ENCODE data around the gene DGAT2.
A peak's percentile ranks its signal among the peaks of the same experiment; 100 is the strongest.
"Not testable (repeated sequence)": the region's sequence is repeated elsewhere in the genome, so short reads cannot be mapped to it uniquely, and the experiment has no call there.

The DGAT2 gene

DNA sequence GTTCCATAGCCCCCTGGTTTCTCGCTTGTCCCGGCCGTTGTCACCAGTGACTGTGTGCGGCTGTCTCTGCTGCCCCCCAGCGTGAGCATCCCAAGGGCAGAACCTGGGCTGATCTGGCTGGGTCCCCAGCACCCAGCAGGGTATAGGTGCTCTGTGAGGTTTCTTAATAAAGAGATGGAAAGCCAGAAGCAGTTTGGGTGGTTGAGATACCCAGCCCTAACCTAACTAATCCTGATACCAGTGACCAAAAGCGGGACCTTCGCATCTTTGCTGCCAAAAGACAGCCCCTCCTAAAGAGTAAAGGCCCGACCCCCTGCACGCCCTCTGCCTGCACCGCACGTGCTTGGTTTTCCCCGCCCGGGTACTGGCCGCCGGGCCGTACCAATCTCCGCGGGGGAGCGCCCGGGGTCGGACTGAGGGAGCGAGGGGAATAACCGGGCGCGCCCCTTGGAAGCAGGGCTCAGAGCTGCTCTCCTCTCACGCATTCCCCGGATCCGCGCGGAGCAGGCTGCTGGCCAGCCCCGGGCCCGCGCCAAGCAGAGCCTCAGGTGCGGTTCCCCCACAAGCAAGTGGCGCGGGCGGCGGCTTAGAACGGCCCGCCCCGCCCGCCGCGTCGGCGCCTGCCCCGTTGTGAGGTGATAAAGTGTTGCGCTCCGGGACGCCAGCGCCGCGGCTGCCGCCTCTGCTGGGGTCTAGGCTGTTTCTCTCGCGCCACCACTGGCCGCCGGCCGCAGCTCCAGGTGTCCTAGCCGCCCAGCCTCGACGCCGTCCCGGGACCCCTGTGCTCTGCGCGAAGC is at the start of gene DGAT2:
Gene DGAT2 (plus strand): TSS at position 667 of the 797 bp plus-strand sequence. CDS start 214 bp downstream, outside the sequence.
- ATAC-seq (peak; percentile 80), DNase-seq (peak; percentile 78)

- no peak for ATAC-seq
- no peak for DNase-seq
These were observed 49.0 kb upstream of the DGAT2 start for GRCh38 chr11:75719340-75720239.

DNA sequence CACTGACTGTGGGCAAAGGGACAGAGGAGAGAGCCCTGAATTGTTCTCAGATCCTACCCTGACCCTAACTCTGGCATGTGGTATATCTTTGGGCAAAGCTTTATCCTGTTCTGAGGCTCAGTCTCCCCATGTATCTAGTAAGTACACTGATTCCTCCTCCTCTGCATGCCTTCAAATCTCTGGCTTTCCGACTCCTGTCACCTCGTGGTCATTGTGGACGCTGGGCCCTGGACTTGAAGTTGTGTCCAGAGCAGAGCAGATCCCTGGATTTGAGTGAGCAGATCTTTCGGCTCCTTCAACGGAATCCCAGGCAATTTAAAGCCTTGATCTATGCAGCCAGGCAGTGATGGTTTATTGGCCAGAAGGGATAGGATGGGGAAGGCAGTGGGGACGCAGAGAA is 47.9 kb upstream of the DGAT2 start:
- ATAC-seq, result no peak
- DNase-seq, result no peak

- DNase-seq, result no peak
- ATAC-seq, result no peak
These were observed 46.5 kb upstream of the DGAT2 start for GRCh38 chr11:75721852-75722668.

- ATAC-seq (no peak), DNase-seq (no peak)
These were observed 45.9 kb upstream of the DGAT2 start for GRCh38 chr11:75722669-75723042.

- ATAC-seq (no peak), DNase-seq (no peak)
These were observed 42.8 kb upstream of the DGAT2 start for GRCh38 chr11:75725547-75726320.

DNA sequence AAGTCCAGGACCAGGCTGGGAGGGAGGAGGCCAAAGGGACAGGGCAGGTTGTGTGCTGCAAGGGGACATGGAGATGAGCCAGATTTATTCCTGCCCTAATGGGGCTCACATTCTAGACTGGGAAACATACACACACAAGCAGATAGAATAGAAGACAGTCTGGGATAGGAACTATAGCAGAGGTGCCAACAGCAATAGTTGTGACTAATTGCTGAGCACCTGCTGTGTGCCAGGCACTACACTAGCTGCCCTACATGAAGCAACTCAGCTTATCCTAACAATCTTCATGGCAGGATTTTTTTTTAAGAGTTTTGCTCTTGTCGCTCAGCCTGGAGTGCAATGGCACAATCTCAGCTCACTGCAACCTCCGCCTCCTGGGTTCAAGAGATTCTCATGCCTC is 39.6 kb upstream of the DGAT2 start:
- ATAC-seq, result no peak
- DNase-seq, result no peak

- ATAC-seq (no peak), DNase-seq (no peak)
These were observed 37.5 kb upstream of the DGAT2 start for GRCh38 chr11:75731095-75731494.

DNA sequence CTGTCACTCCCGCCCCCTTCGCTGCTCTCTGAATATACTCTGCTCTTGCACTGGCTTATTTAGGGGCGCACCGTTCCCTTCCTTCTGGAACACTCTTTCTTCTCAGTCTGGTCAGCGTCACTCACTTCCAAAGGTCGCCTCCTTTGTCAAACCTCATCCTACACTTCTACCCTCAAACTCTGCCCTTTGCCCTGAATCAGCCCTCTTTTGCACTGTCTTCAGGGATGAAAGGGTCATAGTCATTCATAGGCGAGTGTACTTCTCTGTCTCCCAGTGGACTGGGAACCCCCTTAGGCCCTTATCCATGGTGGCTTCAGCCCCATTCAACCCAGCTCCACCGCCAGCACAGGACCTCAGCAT is 35.5 kb upstream of the DGAT2 start:
- DNase-seq (no peak), ATAC-seq (no peak)

- DNase-seq (no peak), ATAC-seq (peak; percentile 72)
These were observed 35.0 kb upstream of the DGAT2 start for GRCh38 chr11:75733431-75734107.

DNA sequence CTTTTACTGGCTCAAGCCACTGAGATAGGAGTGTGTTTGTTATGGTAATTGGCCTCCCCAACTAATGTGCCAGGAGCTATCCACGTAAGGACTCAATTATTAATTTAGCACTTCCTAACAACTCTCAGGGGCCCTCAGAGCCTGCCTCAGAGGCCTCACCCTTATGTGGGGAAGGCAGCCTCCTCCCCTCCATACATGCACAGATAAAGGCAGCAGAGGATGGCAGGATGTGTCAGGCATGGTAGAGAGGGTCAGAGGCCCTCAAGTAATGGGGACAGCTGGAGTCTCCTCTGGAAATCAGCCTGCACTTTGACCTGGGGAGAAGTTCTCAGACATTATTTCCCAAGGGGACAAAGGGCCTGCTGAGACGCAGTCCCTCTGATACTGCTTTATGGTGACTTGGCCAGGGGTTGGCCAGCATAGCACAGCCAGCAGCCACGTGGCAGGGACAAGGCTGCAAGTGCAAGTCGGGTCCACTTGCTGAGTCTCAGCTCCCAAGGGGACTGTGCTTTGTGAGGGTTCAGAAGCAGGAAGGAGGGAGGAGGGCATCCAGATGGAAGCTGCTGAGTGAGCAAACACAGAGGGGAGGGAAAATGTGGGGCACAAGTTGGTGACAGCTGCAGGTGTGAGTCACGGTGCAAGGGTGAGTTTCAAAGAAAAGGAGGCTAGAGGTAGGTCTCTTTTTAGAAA is 33.9 kb upstream of the DGAT2 start:
- ATAC-seq, result no peak
- no peak for DNase-seq

DNA sequence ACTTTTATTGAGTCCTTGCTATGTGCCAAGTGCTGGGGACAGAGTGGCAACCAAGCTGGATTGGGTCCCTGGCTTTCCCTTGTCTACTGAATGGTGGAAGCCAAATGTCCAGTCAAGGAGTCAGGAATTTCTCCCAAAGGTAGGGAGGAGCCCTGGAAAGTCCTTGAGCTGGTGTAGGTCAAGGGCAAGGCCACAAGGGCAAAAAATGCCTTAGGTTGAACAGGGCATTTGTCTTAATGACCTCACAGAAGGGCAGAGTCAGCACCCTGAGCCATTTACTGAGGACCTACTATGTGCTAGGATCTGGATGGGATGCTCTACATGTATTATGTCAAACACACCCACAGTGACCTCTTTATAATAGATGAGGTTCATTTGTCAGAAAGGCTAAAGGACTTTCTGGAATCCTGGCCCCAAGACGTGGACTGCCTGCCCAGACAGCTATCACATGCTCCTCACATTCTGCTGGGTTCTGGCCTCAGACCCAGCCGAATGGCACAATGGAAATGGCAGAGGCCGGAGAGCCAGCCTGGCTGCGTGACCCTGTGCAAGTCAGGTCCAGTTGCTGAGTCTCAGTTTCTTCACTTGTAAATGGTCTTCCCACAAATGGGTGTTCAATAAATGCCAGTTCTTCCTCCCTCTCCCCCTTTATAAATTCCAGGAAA is 33.3 kb upstream of the DGAT2 start:
- DNase-seq (no peak), ATAC-seq (no peak)

DNA sequence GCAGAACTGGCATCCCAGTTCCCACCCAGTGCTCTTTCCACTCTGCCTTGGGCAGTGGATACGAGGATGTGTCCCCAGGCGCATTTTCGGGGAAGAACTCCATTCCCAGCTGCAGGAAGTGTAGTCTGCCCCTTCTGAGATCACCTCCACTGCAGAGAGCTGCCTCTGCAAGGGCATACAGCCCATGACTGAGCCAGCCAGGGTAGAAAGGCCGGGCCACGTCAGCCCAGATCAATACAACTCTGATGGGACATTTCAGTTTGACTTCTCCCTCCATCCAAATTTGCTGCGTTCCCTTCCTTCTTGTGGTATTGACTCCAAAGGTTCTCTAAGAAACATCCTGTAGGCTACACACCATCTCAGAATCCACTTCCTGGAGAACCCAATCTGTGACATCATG is 31.3 kb upstream of the DGAT2 start:
- DNase-seq (no peak), ATAC-seq (no peak)

GRCh38 chr11:75740681-75741080 is 27.9 kb upstream of the DGAT2 start:
- ATAC-seq (no peak), DNase-seq (no peak)

DNA sequence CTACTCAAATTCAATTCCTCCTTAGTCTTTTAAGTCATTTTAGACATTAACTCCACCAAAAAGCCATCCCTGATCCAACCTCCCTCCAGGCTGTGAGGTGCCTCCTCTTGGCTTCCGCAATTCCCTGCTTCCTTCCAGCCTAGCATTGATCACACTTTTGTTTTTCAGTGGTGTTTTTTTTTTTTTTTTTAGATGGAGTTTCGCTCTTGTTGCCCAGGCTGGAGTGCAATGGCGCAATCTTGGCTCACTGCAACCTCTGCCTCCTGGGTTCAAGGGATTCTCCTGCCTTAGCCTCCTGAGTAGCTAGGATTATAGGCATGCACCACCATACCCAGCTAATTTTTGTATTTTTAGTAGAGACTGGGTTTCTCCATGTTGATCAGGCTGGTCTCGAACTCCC is 25.4 kb upstream of the DGAT2 start:
- not testable (repeated sequence) for ATAC-seq, DNase-seq

- ATAC-seq, result no peak
- no peak for DNase-seq
These were observed 24.6 kb upstream of the DGAT2 start for GRCh38 chr11:75743711-75744563.

DNA sequence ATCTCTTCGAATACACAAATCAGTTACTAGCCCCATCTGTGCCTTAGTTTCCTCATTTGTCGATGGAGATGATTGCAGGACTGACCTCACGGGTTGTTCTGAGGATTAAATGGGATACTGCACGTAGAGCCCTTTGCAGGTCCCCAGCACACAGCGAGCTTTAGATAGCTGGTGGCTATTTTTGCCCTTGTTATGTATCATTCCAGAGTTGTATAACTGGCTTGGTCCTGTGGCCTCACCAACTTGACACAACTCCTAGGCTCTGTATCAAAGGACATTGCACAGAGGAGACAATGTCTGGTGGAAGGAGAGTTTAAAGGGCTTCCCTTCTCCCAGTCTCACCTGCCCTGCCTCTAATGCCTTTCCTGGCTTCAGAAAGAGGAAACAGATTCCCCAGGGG is 22.8 kb upstream of the DGAT2 start:
- ATAC-seq (no peak), DNase-seq (no peak)

DNA sequence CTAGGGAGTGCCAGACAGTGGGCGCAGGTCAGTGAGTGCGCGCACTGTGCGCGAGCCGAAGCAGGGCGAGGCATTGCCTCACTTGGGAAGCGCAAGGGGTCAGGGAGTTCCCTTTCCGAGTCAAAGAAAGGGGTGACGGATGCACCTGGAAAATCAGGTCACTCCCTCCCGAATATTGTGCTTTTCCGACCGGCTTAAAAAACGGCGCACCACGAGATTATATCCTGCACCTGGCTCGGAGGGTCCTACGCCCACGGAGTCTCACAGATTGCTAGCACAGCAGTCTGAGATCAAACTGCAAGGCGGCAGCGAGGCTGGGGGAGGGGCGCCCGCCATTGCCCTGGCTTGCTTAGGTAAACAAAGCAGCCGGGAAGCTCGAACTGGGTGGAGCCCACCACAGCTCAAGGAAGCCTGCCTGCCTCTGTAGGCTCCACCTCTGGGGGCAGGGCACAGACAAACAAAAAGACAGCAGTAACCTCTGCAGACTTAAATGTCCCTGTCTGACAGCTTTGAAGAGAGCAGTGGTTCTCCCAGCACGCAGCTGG is 19.8 kb upstream of the DGAT2 start:
- not testable (repeated sequence) for DNase-seq, ATAC-seq

DNA sequence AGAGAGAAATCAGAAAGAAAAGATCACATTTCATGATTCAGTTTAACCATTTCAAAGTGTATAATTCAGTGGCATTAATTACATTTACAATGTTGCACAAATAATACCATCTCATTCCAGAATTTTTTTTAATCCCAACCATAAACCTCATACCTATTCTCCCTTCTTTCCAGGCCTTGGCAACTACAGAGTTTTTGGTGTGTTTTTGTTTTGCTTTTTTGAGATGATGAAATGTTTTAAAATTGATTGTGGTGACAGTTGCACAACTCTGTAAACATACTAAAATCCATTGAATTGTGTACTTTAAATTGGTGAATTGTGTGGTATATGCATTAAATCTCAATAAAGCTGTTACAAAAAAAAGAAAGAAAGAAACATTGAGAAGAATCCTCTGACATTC is 13.6 kb upstream of the DGAT2 start:
- ATAC-seq, DNase-seq: not testable (repeated sequence)

Data from stimulated activated naive CD8-positive, alpha-beta T cell treated with anti-CD3 and anti-CD28 coated beads, Interleukin-15, Interleukin-2, amounts not matched to agents 100 U/mL and 50 U/mL, for 24 hours (primary cell).